ENCODE measurements around the gene DMRTA2. TPM values are rescaled to one million over a fixed set of nuclear protein-coding genes. Genes with fewer than 3 reads are reported as not detected.

DMRTA2 gene
- total RNA-seq, 1 donor from 2014 or later: not detected

GRCh38 chr1:50421768-50422674, 1.2 kb downstream of the DMRTA2 start:
- Mint-ChIP-seq H3K9me3 (ENCODE audit: unreplicated experiment) (no peaks in the 10 kb centered on the region), H3K4me1 (ENCODE audit: unreplicated experiment) (peaks cover 42% of the 10 kb centered on the region), H3K4me3 (ENCODE audit: unreplicated experiment) (no peak overlapping the region), H3K27me3 (ENCODE audit: unreplicated experiment) (peaks cover 48% of the 10 kb centered on the region), H3K27ac (ENCODE audit: unreplicated experiment) (no peak overlapping the region), H3K36me3 (ENCODE audit: low read depth, unreplicated experiment) (peaks cover 11% of the 10 kb centered on the region)
- DNase-seq (ENCODE audit: low spot score): no peak
- TF ChIP-seq CTCF (IDR thresholded peaks at IDR 0.05; ENCODE audit: unreplicated experiment): no peak

GRCh38 chr1:50421366-50421748, 1.9 kb downstream of the DMRTA2 start:
- Mint-ChIP-seq H3K27ac (ENCODE audit: unreplicated experiment) (no peak overlapping the region), H3K9me3 (ENCODE audit: unreplicated experiment) (no peaks in the 10 kb centered on the region), H3K36me3 (ENCODE audit: low read depth, unreplicated experiment) (peaks cover 13% of the 10 kb centered on the region), H3K4me1 (ENCODE audit: unreplicated experiment) (peaks cover 45% of the 10 kb centered on the region), H3K27me3 (ENCODE audit: unreplicated experiment) (peaks cover 54% of the 10 kb centered on the region), H3K4me3 (ENCODE audit: unreplicated experiment) (no peak overlapping the region)
- TF ChIP-seq CTCF (IDR thresholded peaks at IDR 0.05; ENCODE audit: unreplicated experiment): no peak
- no peak for DNase-seq (ENCODE audit: low spot score)

- Mint-ChIP-seq H3K27me3 (ENCODE audit: unreplicated experiment) (peaks cover 55% of the 10 kb centered on the region), H3K4me3 (ENCODE audit: unreplicated experiment) (no peak overlapping the region), H3K4me1 (ENCODE audit: unreplicated experiment) (peaks cover 41% of the 10 kb centered on the region), H3K27ac (ENCODE audit: unreplicated experiment) (no peak overlapping the region), H3K36me3 (ENCODE audit: low read depth, unreplicated experiment) (peaks cover 14% of the 10 kb centered on the region), H3K9me3 (ENCODE audit: unreplicated experiment) (no peaks in the 10 kb centered on the region)
- peak; percentile 41 for DNase-seq (ENCODE audit: low spot score)
- TF ChIP-seq CTCF (IDR thresholded peaks at IDR 0.05; ENCODE audit: unreplicated experiment): no peak
Measured at GRCh38 chr1:50420689-50421365, 2.4 kb downstream of the DMRTA2 start.

- H3K36me3 Mint-ChIP-seq (ENCODE audit: low read depth, unreplicated experiment): peaks cover 14% of the 10 kb centered on the region
- no peak for TF ChIP-seq CTCF (IDR thresholded peaks at IDR 0.05; ENCODE audit: unreplicated experiment)
- H3K4me3 Mint-ChIP-seq (ENCODE audit: unreplicated experiment): peak overlapping the region; percentile 47
- no peaks in the 10 kb centered on the region for H3K9me3 Mint-ChIP-seq (ENCODE audit: unreplicated experiment)
- peak overlapping the region; percentile 26 for H3K27ac Mint-ChIP-seq (ENCODE audit: unreplicated experiment)
- peaks cover 40% of the 10 kb centered on the region for H3K4me1 Mint-ChIP-seq (ENCODE audit: unreplicated experiment)
- no peak for DNase-seq (ENCODE audit: low spot score)
- H3K27me3 Mint-ChIP-seq (ENCODE audit: unreplicated experiment): peaks cover 52% of the 10 kb centered on the region
Measured at GRCh38 chr1:50419907-50420677, 3.2 kb downstream of the DMRTA2 start.
